Keratinocyte (primary cell): ENCODE measurements around the gene SAFB.

Experiments
- CTCF ChIP-seq, 3 experiments: IDR thresholded peaks in 1 of 3; conservative IDR thresholded peaks in 1 of 3; optimal IDR thresholded peaks in 1 of 3; 2 replicates in 2 of 3; 3 replicates in 1 of 3; pipeline versions ENCODE3 to v1.5.1; 2011; ENCODE audit warnings: low read length in 3 of 3, mild to moderate bottlenecking in 3 of 3, moderate library complexity in 2 of 3, control low read depth in 1 of 3, inconsistent platforms in 1 of 3; ENCODE audit not compliant: insufficient read depth in 2 of 3; ENCODE audit errors: extremely low read depth in 1 of 3
- EZH2 ChIP-seq: IDR thresholded peaks from one replicate; pipeline ENCODE4 v1.6.1; 2012; ENCODE audit warnings: inconsistent platforms, mild to moderate bottlenecking, low read length, moderate library complexity

- TF ChIP-seq CTCF (optimal IDR thresholded peaks at IDR 0.05 in 1 of 3, IDR thresholded peaks at IDR 0.05 in 1 of 3, conservative IDR thresholded peaks at IDR 0.05 in 1 of 3; ENCODE audit: extremely low read depth in 1 of 3, insufficient read depth in 2 of 3, low read length in 3 of 3): no peak
- TF ChIP-seq EZH2: no peak
Measured at GRCh38 chr19:5694167-5694955, 71.5 kb downstream of the SAFB start.
